NB4 (cell line): Measurements from ENCODE around the gene ICE2.

Source experiments
- CTCF ChIP-seq: IDR thresholded peaks from one replicate; pipeline ENCODE4 v1.5.1; 2012; ENCODE audit warnings: low read depth, low read length
- POLR2A ChIP-seq: IDR thresholded peaks from 2 replicates; pipeline ENCODE4 v1.6.1; 2011; ENCODE audit warnings: mild to moderate bottlenecking; ENCODE audit not compliant: insufficient read length; ENCODE audit errors: extremely low read depth

- no peak for TF ChIP-seq CTCF
- no peak for TF ChIP-seq POLR2A
Measured at GRCh38 chr15:60382773-60383674, 95.9 kb downstream of the ICE2 start.
